Ectodermal cell (in vitro differentiated cells): Measurements from ENCODE around the gene STAT4.

Experiments
- H3K27ac ChIP-seq: 2 replicates; pipeline ENCODE4 v1.7.0; 2013; ENCODE audit warnings: mild to moderate bottlenecking, low read depth, low read length; ENCODE audit not compliant: insufficient read depth, poor library complexity, severe bottlenecking
- H3K27me3 ChIP-seq: 2 replicates; pipeline ENCODE4 v1.7.0; 2013; ENCODE audit warnings: mild to moderate bottlenecking, low read length; ENCODE audit not compliant: insufficient read depth, control insufficient read depth, poor library complexity, severe bottlenecking
- H3K36me3 ChIP-seq: one replicate; pipeline ENCODE4 v1.7.0; 2013; ENCODE audit warnings: low read length; ENCODE audit not compliant: control insufficient read depth, insufficient read depth
- H3K4me1 ChIP-seq: one replicate; pipeline ENCODE4 v1.7.0; 2013; ENCODE audit warnings: low read length; ENCODE audit not compliant: control insufficient read depth, insufficient read depth
- H3K4me3 ChIP-seq: 2 replicates; pipeline ENCODE4 v1.7.0; 2013; ENCODE audit warnings: low read depth, low read length, control low read depth; ENCODE audit not compliant: insufficient read depth
- H3K9me3 ChIP-seq: 2 replicates; pipeline ENCODE4 v1.7.0; 2013; ENCODE audit warnings: mild to moderate bottlenecking, low read length, moderate library complexity; ENCODE audit not compliant: control insufficient read depth
- WGBS, 2 experiments: methylation state at CpG; one replicate each; pipeline ENCODE4 v1.1.7; 2013; ENCODE audit warnings: missing lambda C conversion rate in 2 of 2; 5-methylcytosine and 5-hydroxymethylcytosine counted together

The STAT4 gene

GRCh38 chr2:191187105-191187829 lies 36.5 kb upstream of the STAT4 start:
- Histone ChIP-seq H3K9me3 (no peaks in the 10 kb centered on the region), H3K27ac (no peak overlapping the region), H3K36me3 (no peaks in the 10 kb centered on the region), H3K4me3 (no peak overlapping the region), H3K4me1 (no peaks in the 10 kb centered on the region), H3K27me3 (no peaks in the 10 kb centered on the region)
- WGBS, 2 experiments: 90 to 93% methylated on average over 9 of the region's 9 CpGs

DNA sequence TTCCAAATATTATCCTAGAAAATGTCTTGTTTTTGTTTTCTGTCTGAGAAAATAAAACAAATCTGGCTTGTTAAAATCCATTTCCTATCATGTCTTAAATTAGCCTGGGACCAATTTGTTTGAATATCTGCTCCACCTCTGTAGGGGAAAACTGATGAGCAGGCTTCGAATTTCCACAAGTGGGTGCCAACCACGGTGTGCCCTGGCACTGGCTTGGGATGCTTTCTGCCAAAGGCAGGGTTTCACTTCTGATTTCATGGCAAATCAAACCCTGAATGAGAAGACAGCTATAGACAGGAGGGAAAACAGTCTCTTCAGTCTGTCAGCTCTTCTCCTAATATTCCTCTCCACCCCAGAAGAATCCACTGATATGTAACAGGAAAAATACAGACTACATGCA lies 33.7 kb upstream of the STAT4 start:
- no peak overlapping the region for H3K27ac ChIP-seq
- no peaks in the 10 kb centered on the region for H3K9me3 ChIP-seq
- 84 to 92% methylated on average over 2 of the region's 2 CpGs for WGBS, 2 experiments
- H3K36me3 ChIP-seq: no peaks in the 10 kb centered on the region
- no peaks in the 10 kb centered on the region for H3K27me3 ChIP-seq
- H3K4me1 ChIP-seq: no peaks in the 10 kb centered on the region
- no peak overlapping the region for H3K4me3 ChIP-seq

GRCh38 chr2:191183516-191183915 lies 32.7 kb upstream of the STAT4 start:
- Histone ChIP-seq H3K36me3 (no peaks in the 10 kb centered on the region), H3K27ac (no peak overlapping the region), H3K4me1 (no peaks in the 10 kb centered on the region), H3K27me3 (no peaks in the 10 kb centered on the region), H3K9me3 (no peaks in the 10 kb centered on the region), H3K4me3 (no peak overlapping the region)

GRCh38 chr2:191183081-191183480 lies 32.3 kb upstream of the STAT4 start:
- 91 to 93% methylated on average over 2 of the region's 2 CpGs for WGBS, 2 experiments
- Histone ChIP-seq H3K4me1 (no peaks in the 10 kb centered on the region), H3K27me3 (no peaks in the 10 kb centered on the region), H3K27ac (no peak overlapping the region), H3K4me3 (no peak overlapping the region), H3K9me3 (no peaks in the 10 kb centered on the region), H3K36me3 (no peaks in the 10 kb centered on the region)

DNA sequence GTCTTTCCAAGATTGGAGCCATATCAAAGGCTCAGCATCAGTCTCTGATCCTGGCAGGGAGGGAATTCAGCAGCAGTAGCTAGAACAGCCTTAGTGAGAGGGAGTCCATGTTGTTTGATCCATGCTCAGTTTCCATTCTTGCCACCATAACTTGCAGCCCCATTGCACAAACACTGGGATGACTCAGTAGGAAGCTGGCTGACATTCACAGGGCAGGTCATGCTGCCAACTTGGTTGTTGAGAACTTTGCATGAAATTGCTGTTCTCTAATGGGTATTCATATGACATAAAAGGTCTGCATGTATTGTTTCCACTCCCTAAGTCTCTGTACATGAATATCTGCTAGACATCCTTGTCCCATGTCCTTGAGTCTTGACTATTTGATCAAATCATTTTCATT lies 29.9 kb upstream of the STAT4 start:
- no peaks in the 10 kb centered on the region for H3K36me3 ChIP-seq
- H3K27me3 ChIP-seq: no peaks in the 10 kb centered on the region
- no peak overlapping the region for H3K27ac ChIP-seq
- H3K4me1 ChIP-seq: no peaks in the 10 kb centered on the region
- H3K4me3 ChIP-seq: no peak overlapping the region
- H3K9me3 ChIP-seq: no peaks in the 10 kb centered on the region

- H3K4me3 ChIP-seq: no peak overlapping the region
- H3K4me1 ChIP-seq: no peaks in the 10 kb centered on the region
- no peaks in the 10 kb centered on the region for H3K36me3 ChIP-seq
- no peaks in the 10 kb centered on the region for H3K27me3 ChIP-seq
- WGBS, 2 experiments: 93 to 96% methylated on average over 2 of the region's 2 CpGs
- H3K9me3 ChIP-seq: no peaks in the 10 kb centered on the region
- H3K27ac ChIP-seq: no peak overlapping the region
Measured at GRCh38 chr2:191180276-191180675, 29.5 kb upstream of the STAT4 start.

DNA sequence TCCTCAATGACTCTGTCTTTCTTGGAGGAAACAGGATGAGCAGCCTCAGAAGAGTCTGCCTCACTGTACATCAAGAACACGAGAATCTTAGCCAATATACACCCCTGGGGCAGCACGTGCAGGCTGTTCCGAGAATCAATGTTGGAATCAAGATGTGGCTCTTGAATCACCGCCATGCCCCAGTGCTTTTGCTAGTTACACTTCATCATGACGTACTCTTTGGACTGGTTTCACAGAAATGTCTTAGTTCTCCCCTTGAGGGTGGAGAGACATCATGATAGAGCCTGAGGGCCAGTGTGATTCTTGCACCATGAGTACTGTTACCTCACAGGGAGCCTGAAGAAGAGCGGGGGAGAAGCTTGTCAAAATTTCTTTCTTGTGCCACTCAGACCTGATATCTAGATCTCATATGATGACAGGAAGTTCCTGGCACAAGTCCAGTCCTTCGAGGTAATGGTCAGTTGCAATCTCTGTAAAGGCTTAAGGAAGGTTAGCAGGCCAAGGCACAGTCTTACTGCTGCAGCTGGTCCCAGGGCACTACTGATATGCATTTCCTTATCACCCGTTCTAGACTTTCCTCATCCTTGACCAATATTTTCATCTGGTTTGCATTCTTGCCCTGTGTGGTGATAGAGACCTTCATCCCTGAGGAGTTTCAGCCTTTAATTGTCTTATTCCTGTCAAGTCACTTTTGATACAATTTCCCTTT lies 28.2 kb upstream of the STAT4 start:
- 93 to 96% methylated on average over 8 of the region's 8 CpGs for WGBS, 2 experiments
- Histone ChIP-seq H3K27ac (no peak overlapping the region), H3K4me3 (no peak overlapping the region)

GRCh38 chr2:191177751-191178736 lies 27.2 kb upstream of the STAT4 start:
- no peaks in the 10 kb centered on the region for H3K9me3 ChIP-seq
- no peak overlapping the region for H3K4me3 ChIP-seq
- WGBS, 2 experiments: 88 to 93% methylated on average over 2 of the region's 2 CpGs
- no peak overlapping the region for H3K27ac ChIP-seq
- no peaks in the 10 kb centered on the region for H3K36me3 ChIP-seq
- peaks cover 6% of the 10 kb centered on the region for H3K4me1 ChIP-seq
- no peaks in the 10 kb centered on the region for H3K27me3 ChIP-seq

More for the DNA sequence above, 28.2 kb upstream of the STAT4 start:
- Histone ChIP-seq H3K9me3 (no peaks in the 10 kb centered on the region), H3K27me3 (no peaks in the 10 kb centered on the region), H3K4me1 (peaks cover 6% of the 10 kb centered on the region), H3K36me3 (no peaks in the 10 kb centered on the region)

DNA sequence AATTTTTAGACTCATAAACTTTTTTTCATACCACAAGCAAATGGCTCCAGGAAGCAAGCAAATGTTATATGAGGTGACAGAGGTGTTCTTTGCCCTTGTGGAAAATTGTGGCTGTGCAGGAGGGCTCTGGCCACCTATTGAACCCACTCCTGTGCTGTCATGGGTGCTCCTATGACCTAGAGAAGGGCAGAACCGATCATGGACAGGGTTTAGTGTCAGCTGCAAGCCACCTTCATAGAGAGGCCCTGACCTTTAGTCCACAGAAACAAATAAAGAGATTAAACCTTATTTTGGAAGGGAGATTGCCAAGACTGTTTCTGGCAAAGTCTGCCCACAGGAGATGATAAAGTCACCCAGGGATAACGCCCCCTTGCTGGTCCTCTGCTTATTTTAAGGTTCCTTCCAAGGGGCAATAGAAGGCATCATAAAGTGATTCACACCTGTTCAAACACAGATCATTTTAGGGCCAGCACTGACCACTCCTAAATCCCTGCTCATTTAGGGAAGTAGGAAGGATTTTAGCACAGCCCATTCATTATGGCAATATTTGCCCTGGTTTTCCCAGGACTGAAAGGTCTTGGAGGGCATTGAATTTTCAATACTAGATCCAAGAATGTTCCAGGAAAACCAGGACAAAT lies 26.1 kb upstream of the STAT4 start:
- H3K4me1 ChIP-seq: peaks cover 13% of the 10 kb centered on the region
- no peak overlapping the region for H3K27ac ChIP-seq
- WGBS, 2 experiments: 81 to 89% methylated on average over 2 of the region's 2 CpGs
- no peaks in the 10 kb centered on the region for H3K9me3 ChIP-seq
- H3K36me3 ChIP-seq: no peaks in the 10 kb centered on the region
- H3K27me3 ChIP-seq: no peaks in the 10 kb centered on the region
- no peak overlapping the region for H3K4me3 ChIP-seq
